NT2/D1 (cell line): ENCODE measurements around the gene LTBP2.
A peak's percentile ranks its signal among the peaks of the same experiment; 100 is the strongest.

ENCODE experiments used
- DNase-seq: peaks from one replicate; pipeline ENCODE4 v3.0.0-alpha.2; 2011; ENCODE audit warnings: low read depth, low spot score
- H3K27me3 ChIP-seq: 2 replicates; pipeline ENCODE4 v1.6.0; 2011; ENCODE audit warnings: mild to moderate bottlenecking; ENCODE audit not compliant: insufficient read length, insufficient read depth
- H3K36me3 ChIP-seq: 2 replicates; pipeline ENCODE4 v1.6.1; 2011; ENCODE audit warnings: mild to moderate bottlenecking, low read length, mixed read lengths; ENCODE audit not compliant: insufficient read depth, insufficient read length
- H3K4me1 ChIP-seq: 2 replicates; pipeline ENCODE4 v1.5.1; 2011; ENCODE audit not compliant: insufficient read depth, insufficient read length
- H3K4me3 ChIP-seq: 2 replicates; pipeline ENCODE4 v1.5.1; 2011; ENCODE audit warnings: low read depth; ENCODE audit not compliant: insufficient read length
- H3K9ac ChIP-seq: 2 replicates; pipeline ENCODE4 v1.6.0; 2011; ENCODE audit warnings: low read depth; ENCODE audit not compliant: insufficient read length
- H3K9me3 ChIP-seq: 2 replicates; pipeline ENCODE4 v1.5.1; 2011; ENCODE audit warnings: mild to moderate bottlenecking, low read length; ENCODE audit not compliant: insufficient read depth
- SUZ12 ChIP-seq: IDR thresholded peaks from 2 replicates; pipeline ENCODE4 v1.6.1; 2011; ENCODE audit not compliant: insufficient read length, insufficient read depth; ENCODE audit errors: extremely low read depth
- YY1 ChIP-seq: IDR thresholded peaks from 2 replicates; pipeline ENCODE4 v1.6.1; 2011; ENCODE audit not compliant: insufficient read length, insufficient read depth
- ZNF274 ChIP-seq: IDR thresholded peaks from 2 replicates; pipeline ENCODE4 v1.6.1; 2011; ENCODE audit warnings: mild to moderate bottlenecking, low read depth, low read length

Gene LTBP2

DNA sequence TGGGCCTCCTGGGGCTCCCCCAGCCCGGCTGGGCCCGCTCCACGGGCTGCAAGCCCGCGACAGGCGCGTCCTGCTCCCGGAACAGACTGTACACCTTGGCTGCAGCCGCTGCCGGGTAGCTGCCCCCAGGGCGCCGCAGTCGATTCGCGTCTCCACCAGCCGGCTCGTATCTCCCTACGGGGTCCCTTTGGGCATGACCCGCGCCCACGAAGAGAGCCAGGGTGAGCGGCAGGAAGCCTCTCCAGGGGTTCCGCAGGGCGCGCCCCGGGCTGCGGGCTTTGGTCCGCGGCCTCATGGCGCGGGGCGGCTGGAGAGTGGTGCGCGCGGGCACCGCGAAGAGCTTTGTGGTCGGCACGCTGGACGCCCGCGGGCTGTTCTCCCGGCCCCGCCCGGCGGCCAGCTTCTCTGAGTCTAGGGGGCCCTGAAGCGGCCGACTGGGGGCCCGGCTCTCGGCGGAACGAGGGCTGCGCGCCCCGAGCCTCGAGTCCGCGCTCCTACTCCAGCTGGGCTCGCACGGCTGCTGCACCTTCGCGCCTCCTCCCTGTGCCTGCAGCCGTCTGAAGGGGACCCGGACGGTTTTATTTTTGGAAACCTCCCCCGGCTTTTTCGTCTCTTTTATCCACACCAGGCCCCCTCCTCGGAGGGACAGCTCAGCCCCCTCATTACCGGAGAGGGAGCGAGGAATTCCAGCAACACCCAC, at the start of gene LTBP2:
LTBP2 (minus strand) TSS at position 588 of the 700 bp plus-strand sequence; CDS start at position 295, 293 bp downstream.
- H3K4me3 ChIP-seq: peak within 1 kb of the TSS; percentile 39
- no peak for TF ChIP-seq ZNF274
- no peak for TF ChIP-seq YY1
- no peak for TF ChIP-seq SUZ12
- no peak for DNase-seq
- H3K9me3 ChIP-seq: peaks cover 43% of the 10 kb centered on the region; the same call in 1 of the 2 replicates
- no peaks in the 10 kb centered on the region for H3K36me3 ChIP-seq
- H3K27me3 ChIP-seq: peaks cover 25% of the 10 kb centered on the region
- peak within 1 kb of the TSS; percentile 67 for H3K9ac ChIP-seq
- H3K4me1 ChIP-seq: no peaks in the 10 kb centered on the region

DNA sequence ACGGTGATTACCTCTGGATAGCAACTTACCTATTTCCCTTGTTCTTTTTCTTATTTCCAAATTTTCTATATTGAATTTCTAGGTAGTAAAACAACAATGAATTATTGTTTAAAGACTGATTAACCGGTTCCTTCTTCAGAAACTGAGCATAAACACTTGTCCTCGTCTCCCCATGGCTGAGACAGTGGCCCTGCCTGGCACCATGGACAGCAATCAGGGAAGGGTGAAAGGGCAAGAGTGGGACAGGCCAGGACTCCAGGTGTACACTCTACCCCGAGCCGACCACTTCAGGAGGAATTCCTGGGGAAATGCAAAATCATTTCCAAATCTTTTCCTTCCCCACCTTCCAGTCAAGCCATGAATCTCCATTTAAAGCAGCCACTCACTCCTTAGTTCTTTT, 48.8 kb upstream of the LTBP2 start:
- no peak overlapping the region for H3K9ac ChIP-seq
- DNase-seq: no peak
- H3K9me3 ChIP-seq: no peaks in the 10 kb centered on the region
- no peaks in the 10 kb centered on the region for H3K27me3 ChIP-seq
- H3K36me3 ChIP-seq: peaks cover 79% of the 10 kb centered on the region
- TF ChIP-seq YY1 (no peak), ZNF274 (no peak), SUZ12 (no peak)
- no peaks in the 10 kb centered on the region for H3K4me1 ChIP-seq
- no peak overlapping the region for H3K4me3 ChIP-seq

DNA sequence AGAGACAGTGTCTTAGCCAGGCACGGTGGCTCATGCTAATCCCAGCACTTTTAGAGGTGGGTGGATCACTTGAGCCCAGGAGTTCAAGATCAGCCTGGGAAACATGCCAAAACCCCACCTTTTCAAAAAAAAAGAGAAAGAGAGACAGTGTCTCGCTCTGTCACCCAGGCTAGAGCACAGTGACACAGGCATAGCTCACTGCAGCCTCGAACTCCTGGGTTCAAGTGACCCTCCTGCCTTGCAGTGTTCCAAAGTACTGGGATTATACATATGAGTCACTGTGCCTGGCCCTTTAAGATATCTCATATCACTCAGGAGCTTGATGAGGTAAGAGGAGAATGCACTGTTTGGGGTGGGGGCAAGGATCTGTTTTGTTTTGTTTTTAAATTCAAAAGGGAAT, 48.1 kb upstream of the LTBP2 start:
- Histone ChIP-seq H3K9ac (no peak overlapping the region), H3K36me3 (peaks cover 75% of the 10 kb centered on the region), H3K4me1 (no peaks in the 10 kb centered on the region), H3K9me3 (no peaks in the 10 kb centered on the region), H3K27me3 (no peaks in the 10 kb centered on the region), H3K4me3 (no peak overlapping the region)
- no peak for DNase-seq
- no peak for TF ChIP-seq SUZ12
- no peak for TF ChIP-seq ZNF274
- TF ChIP-seq YY1: no peak

GRCh38 chr14:74658535-74659131, 46.6 kb upstream of the LTBP2 start:
- Histone ChIP-seq H3K4me3 (no peak overlapping the region), H3K4me1 (no peaks in the 10 kb centered on the region), H3K27me3 (no peaks in the 10 kb centered on the region), H3K9me3 (no peaks in the 10 kb centered on the region), H3K36me3 (peaks cover 64% of the 10 kb centered on the region), H3K9ac (no peak overlapping the region)
- DNase-seq: no peak
- TF ChIP-seq YY1 (no peak), ZNF274 (no peak), SUZ12 (no peak)

DNA sequence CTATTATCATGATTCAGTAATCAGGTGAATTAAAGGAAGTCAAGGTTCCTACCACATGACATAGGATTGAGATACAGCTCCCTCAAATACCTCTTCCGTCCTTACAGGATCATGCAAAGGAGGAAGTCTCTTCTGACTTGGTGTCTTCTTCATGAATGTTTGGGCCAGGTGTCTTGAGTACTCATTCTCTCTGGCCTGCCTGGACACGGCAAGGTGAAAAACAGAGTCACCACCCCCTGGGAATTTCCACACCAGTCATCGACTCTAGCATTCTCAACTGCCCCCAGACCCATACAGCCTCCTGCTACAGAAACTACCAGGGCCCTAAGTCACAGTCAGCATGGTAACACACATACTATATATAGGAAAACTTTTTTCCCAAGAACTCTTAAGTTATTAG, 44.9 kb upstream of the LTBP2 start:
- H3K4me3 ChIP-seq: no peak overlapping the region
- TF ChIP-seq SUZ12 (no peak), YY1 (no peak), ZNF274 (no peak)
- H3K27me3 ChIP-seq: no peaks in the 10 kb centered on the region
- H3K4me1 ChIP-seq: peaks cover 5% of the 10 kb centered on the region
- H3K9ac ChIP-seq: no peak overlapping the region
- no peaks in the 10 kb centered on the region for H3K9me3 ChIP-seq
- no peak for DNase-seq
- H3K36me3 ChIP-seq: peaks cover 58% of the 10 kb centered on the region

DNA sequence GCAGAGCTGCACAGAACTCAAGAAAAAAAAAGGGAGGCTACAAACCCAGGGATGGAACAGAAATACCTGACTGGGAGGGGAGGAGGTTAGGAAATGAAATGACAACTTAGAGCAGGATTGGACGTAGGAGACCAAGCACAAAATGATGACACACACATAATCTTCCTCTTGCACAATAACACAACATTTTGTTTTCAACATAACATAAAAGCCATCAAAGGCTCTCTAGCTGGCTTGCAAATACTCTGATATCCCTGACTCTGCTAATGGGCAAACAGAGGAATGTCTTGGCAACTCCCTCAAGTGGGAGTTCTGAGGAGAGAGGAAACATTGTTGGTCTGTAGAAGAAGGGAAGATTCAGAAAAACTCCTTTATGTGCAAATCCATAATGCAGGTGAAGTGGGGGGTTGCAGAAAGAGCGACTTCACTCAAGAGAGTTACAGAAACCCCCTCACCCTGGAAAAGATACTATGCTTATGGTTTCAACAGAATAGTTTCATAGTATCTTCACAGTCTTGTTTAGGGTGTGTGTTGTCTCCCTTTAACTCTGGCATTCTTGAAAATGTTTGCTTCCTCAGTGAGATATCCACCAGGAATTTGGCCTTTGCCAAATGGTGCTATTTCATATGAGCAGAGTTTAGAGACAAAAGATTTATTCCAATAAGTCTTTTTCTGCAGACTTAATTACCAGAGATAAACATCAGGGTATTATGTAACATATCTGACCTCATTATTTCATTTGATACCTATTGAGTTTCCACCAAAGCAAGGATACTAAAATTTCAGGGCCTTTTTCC, 43.8 kb upstream of the LTBP2 start:
- TF ChIP-seq YY1: no peak
- TF ChIP-seq ZNF274: no peak
- no peak for TF ChIP-seq SUZ12
- H3K27me3 ChIP-seq: no peaks in the 10 kb centered on the region
- no peaks in the 10 kb centered on the region for H3K9me3 ChIP-seq
- H3K9ac ChIP-seq: no peak overlapping the region
- H3K4me3 ChIP-seq: no peak overlapping the region
- peaks cover 5% of the 10 kb centered on the region for H3K4me1 ChIP-seq
- DNase-seq: no peak
- peaks cover 47% of the 10 kb centered on the region for H3K36me3 ChIP-seq

- no peak for DNase-seq
- Histone ChIP-seq H3K9me3 (no peaks in the 10 kb centered on the region), H3K4me3 (no peak overlapping the region), H3K9ac (no peak overlapping the region), H3K36me3 (peaks cover 38% of the 10 kb centered on the region), H3K4me1 (peaks cover 5% of the 10 kb centered on the region), H3K27me3 (no peaks in the 10 kb centered on the region)
- TF ChIP-seq ZNF274 (no peak), SUZ12 (no peak), YY1 (no peak)
Observed at GRCh38 chr14:74654931-74655330, 42.9 kb upstream of the LTBP2 start.
